Adipocyte (in vitro differentiated cells): ENCODE data around the gene SMAD4.
"Not testable (repeated sequence)": the region's sequence is repeated elsewhere in the genome, so short reads cannot be mapped to it uniquely, and the experiment has no call there.

Experiments
- DNase-seq: peaks from one replicate; pipeline ENCODE4 v3.0.0-alpha.2; 2015; ENCODE audit warnings: low read depth
- H3K27me3 ChIP-seq: replicated peaks from 2 replicates; pipeline ENCODE4 v1.7.0; 2013; ENCODE audit warnings: mild to moderate bottlenecking, low read length, moderate library complexity; ENCODE audit not compliant: control insufficient read depth, insufficient read depth
- H3K36me3 ChIP-seq: 2 replicates; pipeline ENCODE4 v1.7.0; 2013; ENCODE audit warnings: low read length, mild to moderate bottlenecking, moderate library complexity; ENCODE audit not compliant: control insufficient read depth, insufficient read depth, severe bottlenecking
- H3K4me1 ChIP-seq: 2 replicates; pipeline ENCODE4 v1.7.0; 2013; ENCODE audit warnings: mild to moderate bottlenecking, low read length, moderate library complexity; ENCODE audit not compliant: control insufficient read depth, insufficient read depth
- H3K4me3 ChIP-seq: 2 replicates; pipeline ENCODE4 v1.7.0; 2013; ENCODE audit warnings: mild to moderate bottlenecking, low read length, moderate library complexity
- H3K9ac ChIP-seq: 2 replicates; pipeline ENCODE4 v1.7.0; 2013; ENCODE audit warnings: mild to moderate bottlenecking, low read length, moderate library complexity
- H3K9me3 ChIP-seq: 2 replicates; pipeline ENCODE4 v1.7.0; 2013; ENCODE audit warnings: mild to moderate bottlenecking, low read length, moderate library complexity; ENCODE audit not compliant: control insufficient read depth

The SMAD4 gene

DNA sequence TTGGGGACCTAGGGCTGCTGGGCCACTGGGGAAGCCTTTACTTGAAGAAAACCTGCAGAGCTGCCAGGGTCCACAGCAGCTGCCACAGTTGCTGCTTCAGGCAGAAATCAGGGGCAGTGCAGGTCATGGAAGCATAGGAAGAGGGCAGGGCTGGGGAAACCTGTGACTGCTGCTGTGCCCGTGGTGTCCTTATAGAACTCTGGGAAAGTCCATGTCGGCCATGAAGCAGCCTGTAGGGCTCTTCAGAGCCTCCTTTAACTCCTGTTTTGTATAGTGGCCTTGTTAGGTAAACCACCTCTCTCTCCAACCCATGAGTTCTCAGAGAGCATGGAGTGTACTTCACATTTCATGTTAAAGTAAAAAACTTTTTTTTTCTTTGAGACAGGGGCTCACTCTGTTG is 62.1 kb downstream of the SMAD4 start:
- H3K36me3 ChIP-seq, result peaks cover 1% of the 10 kb centered on the region
- no peak for DNase-seq
- peaks cover 2% of the 10 kb centered on the region for H3K4me1 ChIP-seq
- H3K27me3 ChIP-seq, result no peaks in the 10 kb centered on the region
- no peak overlapping the region for H3K4me3 ChIP-seq
- H3K9ac ChIP-seq, result no peak overlapping the region
- H3K9me3 ChIP-seq, result peaks cover 6% of the 10 kb centered on the region

GRCh38 chr18:51092967-51093366 is 63.0 kb downstream of the SMAD4 start:
- DNase-seq, H3K9me3 ChIP-seq, H3K4me3 ChIP-seq, H3K27me3 ChIP-seq, H3K36me3 ChIP-seq, H3K9ac ChIP-seq, H3K4me1 ChIP-seq: not testable (repeated sequence)

- no peaks in the 10 kb centered on the region for H3K4me1 ChIP-seq
- no peaks in the 10 kb centered on the region for H3K9me3 ChIP-seq
- H3K4me3 ChIP-seq, result no peak overlapping the region
- H3K36me3 ChIP-seq, result no peaks in the 10 kb centered on the region
- no peak for DNase-seq
- H3K9ac ChIP-seq, result no peak overlapping the region
- no peaks in the 10 kb centered on the region for H3K27me3 ChIP-seq
Observed at GRCh38 chr18:51097021-51097822, 67.2 kb downstream of the SMAD4 start.

DNA sequence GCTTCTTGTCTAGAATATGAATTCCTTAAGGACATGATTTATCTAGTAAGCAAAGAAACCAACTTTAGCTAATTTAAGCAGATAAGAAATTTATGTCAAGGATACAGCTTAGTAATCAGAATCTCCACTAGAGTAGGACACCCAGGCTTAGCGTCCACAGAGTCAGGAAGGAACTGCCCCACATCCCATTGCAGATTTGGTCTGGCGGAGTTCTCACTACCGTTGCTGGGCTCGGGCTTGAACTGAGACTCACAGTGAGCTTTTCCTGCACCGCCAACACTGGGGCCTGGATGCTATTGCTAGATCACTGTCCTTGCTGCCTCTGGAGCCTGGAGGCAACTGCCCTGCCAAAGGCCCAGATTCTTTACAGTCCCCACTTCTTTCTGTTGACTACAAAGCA is 68.1 kb downstream of the SMAD4 start:
- no peaks in the 10 kb centered on the region for H3K9me3 ChIP-seq
- no peak overlapping the region for H3K4me3 ChIP-seq
- DNase-seq, result no peak
- no peak overlapping the region for H3K9ac ChIP-seq
- no peaks in the 10 kb centered on the region for H3K4me1 ChIP-seq
- H3K27me3 ChIP-seq, result no peaks in the 10 kb centered on the region
- no peaks in the 10 kb centered on the region for H3K36me3 ChIP-seq

GRCh38 chr18:51098513-51098912 is 68.5 kb downstream of the SMAD4 start:
- no peaks in the 10 kb centered on the region for H3K4me1 ChIP-seq
- DNase-seq, result no peak
- H3K9ac ChIP-seq, result no peak overlapping the region
- H3K4me3 ChIP-seq, result no peak overlapping the region
- no peaks in the 10 kb centered on the region for H3K9me3 ChIP-seq
- no peaks in the 10 kb centered on the region for H3K36me3 ChIP-seq
- H3K27me3 ChIP-seq, result no peaks in the 10 kb centered on the region

DNA sequence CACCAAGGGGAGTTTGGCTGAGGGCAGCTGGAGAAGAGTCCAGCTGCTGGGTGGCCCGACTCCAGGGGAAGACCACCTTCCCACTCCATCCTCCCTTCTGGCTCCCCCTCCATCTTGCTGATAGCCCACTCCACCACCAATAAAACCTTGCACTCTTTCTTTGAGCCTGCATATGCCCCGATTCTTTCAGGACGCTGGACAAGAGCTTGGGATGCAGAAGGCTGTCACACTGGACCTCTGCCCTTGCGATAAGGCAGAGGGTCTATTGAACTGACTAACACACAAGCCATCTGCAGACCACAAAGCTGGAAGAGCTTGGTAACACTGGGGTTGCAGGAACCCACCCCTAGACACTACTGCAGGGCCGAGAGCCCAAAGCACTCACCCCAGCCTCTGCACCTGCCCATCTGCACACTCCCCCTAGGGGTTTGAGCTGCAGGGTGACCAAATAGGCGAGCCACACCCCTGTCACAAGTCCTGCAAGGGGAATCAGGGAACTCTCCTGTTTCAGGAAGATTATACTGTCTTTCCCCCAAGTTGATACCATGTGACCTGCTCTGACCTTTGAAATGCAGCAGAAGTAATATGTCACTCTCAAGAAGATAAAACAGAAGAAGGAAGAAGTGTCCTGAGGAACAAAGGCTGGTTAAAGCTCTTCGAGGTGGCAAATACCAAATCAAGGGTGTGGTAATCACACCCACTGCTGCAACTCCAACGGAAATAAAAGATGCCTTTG is 70.5 kb downstream of the SMAD4 start:
- no peaks in the 10 kb centered on the region for H3K36me3 ChIP-seq
- H3K27me3 ChIP-seq, result no peaks in the 10 kb centered on the region
- DNase-seq, result no peak
- H3K4me1 ChIP-seq, result no peaks in the 10 kb centered on the region
- H3K9ac ChIP-seq, result no peak overlapping the region
- H3K4me3 ChIP-seq, result no peak overlapping the region
- no peaks in the 10 kb centered on the region for H3K9me3 ChIP-seq

GRCh38 chr18:51107082-51107481 is 77.1 kb downstream of the SMAD4 start:
- H3K9me3 ChIP-seq, result no peaks in the 10 kb centered on the region
- DNase-seq, result no peak
- no peaks in the 10 kb centered on the region for H3K27me3 ChIP-seq
- no peaks in the 10 kb centered on the region for H3K36me3 ChIP-seq
- H3K4me1 ChIP-seq, result no peaks in the 10 kb centered on the region
- H3K4me3 ChIP-seq, result no peak overlapping the region
- H3K9ac ChIP-seq, result no peak overlapping the region

DNA sequence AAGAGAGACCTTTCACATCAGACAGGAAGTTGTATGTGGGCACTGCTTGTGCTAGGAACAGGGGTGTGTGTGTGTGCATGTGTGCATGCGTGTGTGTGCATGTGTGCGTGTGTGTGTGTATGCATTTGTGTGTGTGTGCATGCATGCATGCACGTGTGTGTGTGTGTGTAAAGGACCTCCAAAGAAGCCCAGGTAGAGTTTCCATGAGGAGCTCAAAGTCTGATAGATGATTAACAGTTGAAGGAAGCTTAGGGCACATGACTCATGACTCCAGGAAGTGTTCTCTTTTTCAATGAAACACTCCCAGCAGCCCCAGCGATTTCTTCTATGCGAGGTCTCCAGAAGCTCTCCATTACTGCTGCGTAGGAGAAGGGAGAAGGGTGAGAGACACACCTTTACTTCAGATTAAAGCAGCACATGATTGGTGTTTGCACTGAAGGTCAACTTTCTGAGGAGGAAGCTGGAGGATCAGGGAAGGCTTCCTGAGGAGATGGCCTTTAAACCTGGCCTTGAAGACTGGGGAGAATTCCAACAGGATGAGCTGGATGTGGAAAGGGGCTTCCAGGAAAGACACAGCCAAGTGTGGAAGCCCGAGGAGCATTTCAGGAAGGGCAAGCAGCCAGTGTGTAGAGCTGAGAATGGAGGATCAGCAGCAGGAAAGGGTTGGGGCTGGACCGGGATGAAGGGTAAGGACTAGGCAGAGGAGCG is 77.7 kb downstream of the SMAD4 start:
- no peaks in the 10 kb centered on the region for H3K36me3 ChIP-seq
- H3K4me3 ChIP-seq, result no peak overlapping the region
- H3K27me3 ChIP-seq, result no peaks in the 10 kb centered on the region
- no peak overlapping the region for H3K9ac ChIP-seq
- DNase-seq, result no peak
- no peaks in the 10 kb centered on the region for H3K9me3 ChIP-seq
- no peaks in the 10 kb centered on the region for H3K4me1 ChIP-seq

DNA sequence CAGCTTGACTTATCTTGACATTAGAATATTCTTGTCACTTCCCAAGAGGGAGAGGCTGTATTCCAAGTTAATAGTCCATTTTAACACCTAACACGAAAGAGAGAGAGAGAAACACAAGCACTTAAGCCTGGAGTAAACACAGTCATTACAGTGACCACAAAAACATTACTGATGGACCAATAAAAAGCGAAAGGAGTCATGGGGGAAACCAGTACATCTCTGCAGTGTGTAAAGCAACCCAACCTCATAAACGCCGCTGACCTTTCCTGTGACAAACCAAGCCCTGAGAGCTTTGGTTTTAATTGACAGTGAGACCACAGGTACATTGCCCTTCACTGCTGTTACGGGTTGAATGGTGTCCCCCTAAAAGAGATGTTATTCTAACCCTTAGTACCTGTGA is 78.3 kb downstream of the SMAD4 start:
- no peak overlapping the region for H3K4me3 ChIP-seq
- no peaks in the 10 kb centered on the region for H3K27me3 ChIP-seq
- H3K4me1 ChIP-seq, result no peaks in the 10 kb centered on the region
- no peaks in the 10 kb centered on the region for H3K9me3 ChIP-seq
- H3K36me3 ChIP-seq, result no peaks in the 10 kb centered on the region
- H3K9ac ChIP-seq, result no peak overlapping the region
- DNase-seq, result no peak

DNA sequence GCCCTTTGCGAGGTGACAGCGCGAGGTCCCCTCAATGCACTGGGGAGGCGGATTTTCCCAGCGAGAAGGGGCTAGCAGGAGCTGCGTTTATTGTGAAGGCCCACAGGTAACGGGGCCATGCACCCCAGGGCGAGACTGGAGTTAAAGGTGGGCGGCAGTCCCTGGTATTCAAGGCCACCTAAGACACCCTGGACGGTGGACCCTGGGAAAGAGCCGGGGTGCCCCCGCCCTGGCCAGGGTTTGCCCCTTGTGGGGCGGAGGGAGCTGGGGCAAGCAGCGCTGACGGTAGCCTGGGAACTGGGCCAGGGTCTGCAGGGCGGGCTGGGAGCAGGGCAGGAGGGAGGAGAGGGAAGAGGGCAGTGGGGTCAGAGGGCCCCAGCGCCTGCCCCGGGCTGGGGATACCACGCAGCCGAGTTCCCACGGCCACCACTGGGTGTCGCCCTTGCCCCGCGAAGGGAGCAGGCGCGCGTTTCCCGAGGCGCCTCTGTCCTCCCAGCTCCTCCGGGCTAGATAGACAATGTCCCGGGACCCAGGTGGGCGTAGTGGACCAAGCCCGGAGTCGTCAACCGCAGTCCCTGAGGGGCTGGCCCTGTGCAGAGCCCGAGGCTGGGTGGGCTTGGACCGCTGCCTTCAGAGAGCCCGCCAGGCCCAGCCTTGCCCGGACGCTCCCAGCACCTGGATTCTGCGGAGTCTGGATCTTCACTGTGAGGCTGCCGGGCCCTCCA is 80.2 kb downstream of the SMAD4 start:
- H3K27me3 ChIP-seq, result no peaks in the 10 kb centered on the region
- no peak overlapping the region for H3K4me3 ChIP-seq
- DNase-seq, result peak; percentile 67
- H3K4me1 ChIP-seq, result no peaks in the 10 kb centered on the region
- H3K9ac ChIP-seq, result no peak overlapping the region
- H3K9me3 ChIP-seq, result no peaks in the 10 kb centered on the region
- H3K36me3 ChIP-seq, result no peaks in the 10 kb centered on the region
